ENCODE results near the gene MAPK11. TPM values are rescaled to one million over a fixed set of nuclear protein-coding genes. Genes with fewer than 3 reads are reported as not detected.

Gene MAPK11
- total RNA-seq, 2 donors from 2014 or later, result 11.5 to 11.6 TPM

DNA sequence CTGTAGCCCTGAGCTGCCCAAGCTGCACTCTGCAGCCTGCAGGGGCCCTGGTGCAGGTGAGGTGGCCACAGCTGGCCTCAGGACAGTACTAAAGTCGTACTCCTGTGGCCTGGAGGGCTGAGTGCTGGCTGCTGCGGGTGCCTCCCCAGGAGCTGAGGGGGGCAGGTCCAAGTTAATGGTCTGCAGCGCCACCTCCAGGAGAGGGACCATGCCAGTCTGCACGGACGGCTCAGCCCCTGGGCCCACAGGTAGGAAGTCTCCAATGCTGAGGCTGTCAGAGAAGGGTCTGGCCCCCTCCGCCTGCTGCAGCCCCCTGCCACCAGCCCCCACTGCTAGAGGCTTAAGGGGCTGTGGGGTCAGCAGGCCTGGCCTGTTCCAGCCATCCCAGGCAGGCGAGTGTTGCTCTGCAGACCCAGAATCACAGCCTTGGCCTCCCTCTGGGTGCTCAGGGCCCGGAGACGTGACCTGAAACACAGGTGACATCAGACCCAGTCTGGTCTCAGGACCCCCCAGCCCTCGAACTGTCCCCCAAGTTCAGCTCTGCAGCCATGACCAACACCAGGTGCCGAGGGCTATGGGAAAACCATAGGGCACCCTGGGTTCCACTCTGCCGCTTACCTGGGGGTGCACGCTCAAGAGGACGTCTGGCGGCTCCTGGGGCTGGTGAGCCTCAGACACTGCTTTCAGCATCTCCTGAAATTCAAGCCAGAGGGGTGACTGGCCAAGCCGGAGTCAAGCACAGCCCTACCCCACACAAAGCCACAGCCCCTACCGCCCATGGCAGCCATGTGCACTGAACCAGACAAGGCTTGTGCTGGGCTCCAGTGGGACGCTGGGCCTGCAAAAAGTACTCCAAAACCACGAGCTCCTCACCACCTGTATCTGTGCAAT lies 48.5 kb downstream of the MAPK11 start:
- DNase-seq (ENCODE audit: low spot score), result peak; percentile 71
- intact Hi-C loops (cut with DNase I), result loop anchor here in 1 of 2 donors (10.0 kb wide), 1 partner anchor 287 kb away; no protein-coding TSS in a partner anchor

GRCh38 chr22:50220603-50221409 lies 49.4 kb downstream of the MAPK11 start:
- DNase-seq (ENCODE audit: low spot score), result peak; percentile 78
- intact Hi-C loops (cut with DNase I), result loop anchor here in 1 of 2 donors (10.0 kb wide), 1 partner anchor 286 kb away; no protein-coding TSS in a partner anchor

DNA sequence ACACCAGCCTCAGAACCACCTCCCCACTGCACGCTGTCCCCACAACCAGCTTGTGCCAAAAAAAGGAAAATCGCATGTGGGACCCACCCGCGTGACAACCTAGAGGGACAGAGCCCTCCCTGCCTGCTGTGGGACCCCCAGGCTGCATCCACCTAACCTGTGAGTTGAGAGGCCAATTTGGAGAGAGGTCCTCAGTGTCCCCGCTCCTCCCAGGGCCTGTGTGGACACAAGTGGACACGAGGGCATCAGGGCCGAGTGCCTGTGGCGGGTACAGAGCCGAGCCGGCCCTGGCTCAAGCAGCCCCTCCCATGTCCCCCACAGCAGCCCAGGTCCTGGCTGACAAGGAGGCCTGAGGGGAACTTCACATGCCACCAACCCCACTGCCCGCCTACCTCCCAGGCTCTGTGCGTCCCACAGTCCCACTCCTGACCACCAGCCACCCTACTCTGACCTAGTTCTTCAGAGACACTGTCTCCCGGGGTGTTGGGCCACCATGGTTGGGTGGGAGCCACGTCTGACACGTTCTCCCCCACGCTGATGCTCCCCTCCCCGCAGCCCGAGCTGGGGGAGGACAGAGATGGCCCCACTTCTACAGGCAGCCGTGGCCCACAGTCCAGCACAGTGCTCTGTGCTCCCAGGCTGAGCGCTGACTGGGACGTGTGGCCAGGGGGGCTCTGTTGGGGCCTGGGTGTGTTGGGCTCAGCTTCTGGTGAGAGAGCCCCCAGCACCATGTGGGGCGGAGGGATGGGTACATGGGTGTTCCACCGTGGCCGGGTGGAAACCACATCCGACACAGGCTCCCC lies 50.2 kb downstream of the MAPK11 start:
- intact Hi-C loops (cut with DNase I), result loop anchor here (10.0 kb wide), 2 partner anchors 285 to 435 kb away; no protein-coding TSS in a partner anchor
- peak; percentile 76 for DNase-seq (ENCODE audit: low spot score)

DNA sequence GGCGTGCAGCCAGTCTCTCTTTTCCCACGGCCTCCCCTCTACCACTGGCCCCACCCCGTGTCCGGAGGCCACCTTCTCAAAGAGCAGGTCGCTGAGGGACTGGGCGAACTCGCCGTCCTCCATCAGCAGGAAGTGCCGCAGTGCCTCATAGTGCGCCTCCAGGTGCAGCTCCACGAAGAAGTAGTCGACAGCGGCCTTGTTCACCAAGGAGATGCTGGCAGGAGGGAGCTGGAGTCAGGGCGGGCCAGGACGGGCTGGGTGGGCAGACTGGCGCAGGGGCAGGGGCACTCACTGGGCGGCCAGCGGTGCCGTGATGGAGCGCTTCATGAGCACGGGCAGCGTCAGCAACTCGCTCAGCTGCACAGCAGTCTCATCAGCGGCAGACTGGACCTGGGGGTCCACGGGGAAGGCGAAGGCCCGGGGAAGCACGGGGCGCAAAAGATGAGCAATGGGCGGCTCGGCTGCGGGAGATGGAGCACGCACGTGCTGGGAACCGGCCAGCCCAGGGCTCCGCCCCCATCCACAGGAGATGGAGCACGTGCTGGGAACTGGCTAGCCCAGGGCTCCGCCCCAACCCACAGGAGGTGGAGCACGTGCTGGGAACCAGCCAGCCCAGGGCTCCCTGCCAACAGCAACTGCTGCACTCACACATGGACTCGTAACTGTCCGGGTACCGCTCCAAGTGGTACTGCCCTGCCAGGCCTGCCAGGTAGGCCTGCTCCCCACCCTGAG lies 51.0 kb downstream of the MAPK11 start:
- DNase-seq (ENCODE audit: low spot score), result peak; percentile 91
- intact Hi-C loops (cut with DNase I), result loop anchor here in 1 of 2 donors (10.0 kb wide), 1 partner anchor 434 kb away; no protein-coding TSS in a partner anchor

GRCh38 chr22:50218153-50218995 lies 51.8 kb downstream of the MAPK11 start:
- DNase-seq (ENCODE audit: low spot score), result peak; percentile 78
- intact Hi-C loops (cut with DNase I), result loop anchor here in 1 of 2 donors (10.0 kb wide), 1 partner anchor 434 kb away; no protein-coding TSS in a partner anchor

GRCh38 chr22:50217543-50218152 lies 52.5 kb downstream of the MAPK11 start:
- intact Hi-C loops (cut with DNase I), result loop anchor here in 1 of 2 donors (10.0 kb wide), 1 partner anchor 433 kb away; no protein-coding TSS in a partner anchor
- DNase-seq (ENCODE audit: low spot score), result peak; percentile 67

GRCh38 chr22:50216684-50217520 lies 53.3 kb downstream of the MAPK11 start:
- intact Hi-C loops (cut with DNase I), result loop anchor here in 1 of 2 donors (10.0 kb wide), 1 partner anchor 432 kb away; no protein-coding TSS in a partner anchor
- no peak for DNase-seq (ENCODE audit: low spot score)

DNA sequence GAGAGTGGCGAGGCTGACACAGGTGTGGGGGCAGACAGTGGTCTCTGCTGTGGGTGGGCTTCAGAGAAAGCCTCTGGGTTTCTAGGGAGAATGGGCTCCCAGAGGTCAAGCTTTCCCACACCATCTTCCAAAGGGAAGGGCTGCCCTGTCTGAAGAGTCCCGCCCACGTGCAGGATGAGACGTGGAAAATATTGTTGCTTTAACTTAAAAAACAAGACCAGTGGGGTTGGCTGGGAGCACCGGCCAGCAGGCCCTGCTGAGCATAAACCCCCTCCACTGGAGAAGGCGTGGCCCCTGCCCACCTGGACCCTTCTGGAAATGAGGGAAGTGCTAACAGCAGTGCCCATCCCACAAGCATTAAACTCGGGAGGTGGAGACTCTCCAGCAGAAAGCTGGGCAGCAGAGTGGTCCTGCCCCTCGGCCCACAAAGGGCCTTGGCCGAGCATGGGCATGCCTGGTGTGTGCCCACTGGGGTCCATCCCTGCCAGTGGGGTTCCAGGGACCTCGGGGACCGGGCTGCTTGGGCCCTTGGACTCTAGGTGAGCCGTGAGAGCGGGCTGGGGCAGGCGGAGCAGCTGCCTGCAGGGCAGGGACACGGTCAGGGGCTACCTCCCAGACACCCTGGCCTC lies 54.0 kb downstream of the MAPK11 start:
- no peak for DNase-seq (ENCODE audit: low spot score)
- intact Hi-C loops (cut with DNase I), result loop anchor here in 1 of 2 donors (10.0 kb wide), 1 partner anchor 431 kb away; no protein-coding TSS in a partner anchor

GRCh38 chr22:50215297-50216054 lies 54.7 kb downstream of the MAPK11 start:
- intact Hi-C loops (cut with DNase I), result loop anchor here in 1 of 2 donors (10.0 kb wide), 1 partner anchor 431 kb away; no protein-coding TSS in a partner anchor
- no peak for DNase-seq (ENCODE audit: low spot score)

Other genes starting within 250 kb of the MAPK11 start
- not detected for gene TTLL8, start 212.1 kb downstream of the MAPK11 start, total RNA-seq
- under 1 TPM; 0.19 to 0.28 TPM for gene MLC1, start 185.0 kb downstream of the MAPK11 start, total RNA-seq
- gene MOV10L1, start 180.4 kb downstream of the MAPK11 start, total RNA-seq, result under 1 TPM; 0.43 to 0.56 TPM
- gene PANX2, start 99.6 kb downstream of the MAPK11 start, total RNA-seq, result under 1 TPM; 0.19 to 0.23 TPM
- 10 to 100 TPM; 18.3 to 20.5 TPM for gene TRABD, start 84.5 kb downstream of the MAPK11 start, total RNA-seq
- gene SELENOO, start 69.4 kb downstream of the MAPK11 start, total RNA-seq, result 10 to 100 TPM; 10.8 to 11.9 TPM
- gene TUBGCP6, start 25.4 kb downstream of the MAPK11 start, total RNA-seq, result 10 to 100 TPM; 20.6 to 23.4 TPM
- 10 to 100 TPM; 14.1 to 23.6 TPM for gene HDAC10, start 19.1 kb downstream of the MAPK11 start, total RNA-seq
- 10 to 100 TPM; 10.4 to 13.2 TPM for gene MAPK12, start 8.7 kb downstream of the MAPK11 start, total RNA-seq
- 100 to 1,000 TPM; 108 to 125 TPM for gene PLXNB2, start 37.3 kb upstream of the MAPK11 start, total RNA-seq
- 1 to 10 TPM; 2.1 to 2.5 TPM for gene DENND6B, start 56.6 kb upstream of the MAPK11 start, total RNA-seq
- 10 to 100 TPM; 35.3 to 36.0 TPM for gene PPP6R2, start 72.9 kb upstream of the MAPK11 start, total RNA-seq
- gene SBF1, start 204.7 kb upstream of the MAPK11 start, total RNA-seq, result 10 to 100 TPM; 58.5 to 83.8 TPM
- gene ADM2, start 211.2 kb upstream of the MAPK11 start, total RNA-seq, result under 1 TPM; 0.14 to 0.56 TPM
- not detected for gene MIOX, start 216.5 kb upstream of the MAPK11 start, total RNA-seq
- 10 to 100 TPM; 39.0 to 53.3 TPM for gene LMF2, start 237.3 kb upstream of the MAPK11 start, total RNA-seq
- gene NCAPH2, start 237.8 kb upstream of the MAPK11 start, total RNA-seq, result 10 to 100 TPM; 32.1 to 32.7 TPM